ENCODE results near the gene OBI1. TPM values are rescaled to one million over a fixed set of nuclear protein-coding genes. Genes with fewer than 3 reads are reported as not detected.
A peak's percentile ranks its signal among the peaks of the same experiment; 100 is the strongest.

Gene OBI1
- total and polyA plus RNA-seq, 9 of the 15 experiments (the other 6 are each of a cell fraction or from before 2014, with no cell fraction given): 8.7 to 18.4 (median 14.2) TPM

- TF ChIP-seq NR4A1 (CRISPR knock-in tag; IDR thresholded peaks at IDR 0.05) (no peak), NR4A1 (tag; IDR thresholded peaks at IDR 0.05) (no peak), NONO (IDR thresholded peaks at IDR 0.05; ENCODE audit: low read depth in 2 of 2, low read length in 1 of 2) (no peak), HCFC1 (IDR thresholded peaks at IDR 0.05; ENCODE audit: low read depth, low read length) (0 out of 2 replicates have a peak, but pooled peaks have one; percentile 30), NELFE (IDR thresholded peaks at IDR 0.05; ENCODE audit: insufficient read depth, insufficient read length) (no peak), EGR1 (conservative IDR thresholded peaks at IDR 0.05) (peak; percentile 95), PML (IDR thresholded peaks at IDR 0.05; ENCODE audit: low read length) (peak; percentile 52; the same call in 1 of the 2 replicates), ARID4B (CRISPR knock-in tag; IDR thresholded peaks at IDR 0.05) (peak; percentile 31; the same call in 1 of the 2 replicates), ELF1 (tag; IDR thresholded peaks at IDR 0.05) (peak; percentile 93), SMARCC2 (IDR thresholded peaks at IDR 0.05; ENCODE audit: low read depth) (no peak), ATF1 (CRISPR knock-in tag; IDR thresholded peaks at IDR 0.05) (no peak), ATF1 (tag; IDR thresholded peaks at IDR 0.05) (0 out of 2 replicates have a peak, but pooled peaks have one; percentile 17), MAZ (CRISPR knock-in tag; conservative IDR thresholded peaks at IDR 0.05 in 1 of 2, IDR thresholded peaks at IDR 0.05 in 1 of 2) (peak; percentile 46 to 50; a peak in 2 of 4 replicates), MYC (IDR thresholded peaks at IDR 0.05; ENCODE audit: low read depth, low read length) (0 out of 2 replicates have a peak, but pooled peaks have one; percentile 54), MYC (CRISPR knock-in tag; IDR thresholded peaks at IDR 0.05; ENCODE audit: borderline replicate concordance, low read depth) (no peak), FOXK1 (CRISPR knock-in tag; IDR thresholded peaks at IDR 0.05; ENCODE audit: borderline replicate concordance) (no peak), KLF16 (IDR thresholded peaks at IDR 0.05) (0 out of 2 replicates have a peak, but pooled peaks have one; percentile 26), NRF1 (conservative IDR thresholded peaks at IDR 0.05 in 1 of 2, IDR thresholded peaks at IDR 0.05 in 1 of 2) (peak; percentile 85 to 88), ZNF121 (CRISPR knock-in tag; conservative IDR thresholded peaks at IDR 0.05) (no peak), MAX (CRISPR knock-in tag; IDR thresholded peaks at IDR 0.05) (peak; percentile 69), ESRRB (CRISPR knock-in tag; IDR thresholded peaks at IDR 0.05; ENCODE audit: borderline replicate concordance) (no peak), KLF13 (tag; IDR thresholded peaks at IDR 0.05; ENCODE audit: borderline replicate concordance, low read depth) (0 out of 2 replicates have a peak, but pooled peaks have one; percentile 41), KDM4B (IDR thresholded peaks at IDR 0.05; ENCODE audit: borderline replicate concordance in 2 of 2, low read depth in 1 of 2) (no peak), POLR2AphosphoS5 (IDR thresholded peaks at IDR 0.05; ENCODE audit: control insufficient read depth, insufficient read depth, low read depth, low read length) (peak; percentile 61)
Measured at GRCh38 chr13:78658630-78659449, at the start of gene OBI1 (continued).

Data from K562 (cell line).